GM21786 (cell line): Measurements from ENCODE around the gene ADAM22.

Experiments
- ATAC-seq: cut with Tn5 transposase; IDR thresholded peaks from one replicate; pipeline ENCODE4 v1.9.1; 2021; ENCODE audit not compliant: unreplicated experiment

The ADAM22 gene

GRCh38 chr7:87959336-87959735 lies 25.3 kb downstream of the ADAM22 start:
- ATAC-seq: no peak

- ATAC-seq: no peak
Measured at GRCh38 chr7:87960239-87960638, 26.2 kb downstream of the ADAM22 start.

GRCh38 chr7:87961754-87962153 lies 27.7 kb downstream of the ADAM22 start:
- ATAC-seq: no peak

- ATAC-seq: no peak
Measured at GRCh38 chr7:87966271-87966670, 32.2 kb downstream of the ADAM22 start.

GRCh38 chr7:87968021-87968420 lies 34.0 kb downstream of the ADAM22 start:
- ATAC-seq: no peak

DNA sequence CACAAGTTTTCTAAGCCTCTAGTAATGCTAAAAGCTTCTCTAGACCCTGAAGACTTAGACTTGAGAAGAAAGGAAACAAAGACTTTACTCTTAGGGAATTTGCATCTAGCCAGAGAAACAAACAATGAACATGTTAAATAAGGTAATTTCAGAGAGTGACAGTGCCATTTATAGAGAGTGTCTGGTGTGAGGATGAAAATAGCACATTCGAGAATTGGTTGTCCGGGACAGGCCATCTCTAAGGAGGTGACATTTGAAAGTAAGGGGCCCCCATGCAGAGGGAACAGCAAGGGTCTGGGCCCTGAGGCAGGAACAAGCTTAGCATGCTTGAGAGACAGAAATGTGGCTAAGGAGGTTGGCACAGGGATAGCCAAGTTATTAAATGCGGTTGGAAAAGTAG lies 48.1 kb downstream of the ADAM22 start:
- no peak for ATAC-seq

DNA sequence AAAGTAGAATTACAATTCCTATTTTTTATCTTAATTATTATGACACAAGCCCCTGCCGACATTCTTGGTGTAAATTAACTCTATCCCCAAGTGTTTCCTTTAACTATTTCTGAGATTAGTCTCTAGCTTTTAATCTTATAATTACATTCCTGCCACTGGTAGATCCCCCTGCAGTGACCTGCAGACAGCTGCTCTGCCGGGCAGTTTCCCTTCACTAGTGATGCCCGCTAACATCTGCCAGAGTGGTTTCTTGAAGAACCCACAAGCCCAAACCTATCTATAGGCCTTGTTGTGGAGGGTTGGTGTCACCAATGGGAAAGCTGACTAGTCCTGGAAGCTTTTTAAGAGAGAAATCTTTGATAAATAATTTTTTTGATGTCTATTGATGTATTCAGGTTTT lies 50.0 kb downstream of the ADAM22 start:
- ATAC-seq: no peak

- no peak for ATAC-seq
Measured at GRCh38 chr7:87993269-87993668, 59.2 kb downstream of the ADAM22 start.

DNA sequence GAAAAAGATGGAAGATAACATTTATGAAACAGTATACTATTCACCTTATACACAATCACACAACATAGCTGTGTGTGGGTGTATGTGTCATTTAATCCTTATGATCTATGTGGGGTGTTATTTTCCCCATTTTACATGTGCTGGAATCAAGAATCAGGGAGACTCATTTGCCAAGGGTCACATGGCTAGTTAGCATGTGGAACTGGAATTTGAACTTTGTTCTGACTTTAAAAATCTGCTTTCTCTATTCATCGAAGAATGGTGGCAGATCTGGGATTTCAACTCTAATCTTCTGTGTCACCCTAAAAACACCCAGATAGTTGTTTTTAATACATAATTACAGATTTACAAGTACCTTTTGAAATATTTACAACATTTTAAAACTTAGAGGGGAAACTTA lies 65.2 kb downstream of the ADAM22 start:
- ATAC-seq: no peak

GRCh38 chr7:88001744-88002530 lies 67.9 kb downstream of the ADAM22 start:
- ATAC-seq: no peak

GRCh38 chr7:88002617-88003016 lies 68.6 kb downstream of the ADAM22 start:
- ATAC-seq: no peak

DNA sequence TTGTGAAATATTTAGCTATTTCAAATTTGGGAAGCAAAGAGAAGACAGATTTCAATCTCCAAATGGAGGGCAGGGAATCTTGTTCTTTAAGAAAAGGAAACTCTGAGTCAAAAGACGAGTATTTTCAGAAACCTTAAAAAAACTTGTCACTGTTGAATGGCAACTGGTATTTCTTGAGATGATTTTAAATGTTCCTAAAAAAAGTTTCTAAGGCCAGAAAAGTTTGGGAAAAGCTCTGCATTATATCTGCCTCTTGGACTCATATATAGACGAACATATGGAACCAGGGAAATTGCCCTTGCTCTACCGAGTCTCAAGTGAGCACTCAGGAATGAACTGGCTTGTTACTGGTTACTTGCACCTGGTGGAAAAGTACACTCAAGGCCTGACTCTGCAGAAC lies 69.5 kb downstream of the ADAM22 start:
- no peak for ATAC-seq

DNA sequence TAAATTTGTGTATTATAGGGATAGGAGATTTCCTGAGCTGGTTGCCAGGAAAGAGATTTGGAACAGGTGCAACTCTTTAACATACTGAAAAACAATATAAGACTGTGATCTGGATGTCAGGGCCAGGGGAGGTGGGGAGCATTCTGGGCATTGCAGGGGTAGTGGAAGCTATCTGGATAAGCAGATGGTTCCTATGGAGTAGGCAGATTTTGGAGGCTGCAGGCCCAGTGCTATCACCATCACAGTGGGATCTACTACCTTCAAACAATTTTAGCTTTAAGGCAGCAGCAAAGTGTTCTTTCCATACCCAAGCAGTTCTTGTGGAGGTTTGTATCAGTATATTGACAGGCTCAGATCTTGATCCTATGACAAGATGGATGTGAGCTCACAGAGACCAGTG lies 71.1 kb downstream of the ADAM22 start:
- no peak for ATAC-seq

DNA sequence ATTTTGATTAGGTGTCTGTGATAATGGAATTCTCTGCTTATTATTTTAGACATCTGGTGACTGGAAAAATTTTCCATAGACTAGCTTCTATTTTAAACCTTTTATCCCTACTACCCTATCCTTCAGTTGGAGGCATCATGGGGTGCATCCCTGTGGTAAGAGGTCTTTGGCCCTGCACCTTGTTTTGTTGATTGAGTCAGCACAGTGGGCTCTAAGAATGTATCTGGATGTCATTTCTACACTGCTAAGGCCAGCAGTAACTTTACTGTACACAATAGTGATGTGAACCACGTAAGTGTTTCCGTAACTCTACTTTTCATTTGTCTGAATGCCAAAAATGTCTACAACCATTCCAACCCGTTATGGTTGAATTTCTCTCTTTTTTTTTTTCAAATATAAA lies 75.6 kb downstream of the ADAM22 start:
- ATAC-seq: no peak

GRCh38 chr7:88012086-88012485 lies 78.0 kb downstream of the ADAM22 start:
- ATAC-seq: no peak

GRCh38 chr7:88013981-88014380 lies 79.9 kb downstream of the ADAM22 start:
- no peak for ATAC-seq

- no peak for ATAC-seq
Measured at GRCh38 chr7:88014581-88014980, 80.5 kb downstream of the ADAM22 start.

DNA sequence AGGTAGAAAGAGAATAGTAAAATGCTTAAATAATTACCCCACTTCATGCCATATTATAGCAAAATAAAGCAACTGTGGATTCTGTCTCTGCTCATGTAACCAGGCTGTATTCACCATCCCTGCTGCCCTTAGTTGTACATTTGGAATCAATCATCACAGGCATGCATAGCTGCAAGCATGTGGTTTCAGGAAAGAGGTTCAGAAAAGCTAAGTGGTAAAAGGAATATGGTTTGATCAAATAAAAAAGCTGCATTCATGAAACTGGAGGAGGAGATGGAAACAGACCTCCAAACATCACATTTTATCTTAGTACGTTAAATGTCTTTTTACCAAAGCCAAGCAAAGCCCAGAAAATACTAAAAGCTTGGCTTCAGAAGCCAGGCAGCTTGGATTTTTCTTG lies 81.3 kb downstream of the ADAM22 start:
- ATAC-seq: no peak

DNA sequence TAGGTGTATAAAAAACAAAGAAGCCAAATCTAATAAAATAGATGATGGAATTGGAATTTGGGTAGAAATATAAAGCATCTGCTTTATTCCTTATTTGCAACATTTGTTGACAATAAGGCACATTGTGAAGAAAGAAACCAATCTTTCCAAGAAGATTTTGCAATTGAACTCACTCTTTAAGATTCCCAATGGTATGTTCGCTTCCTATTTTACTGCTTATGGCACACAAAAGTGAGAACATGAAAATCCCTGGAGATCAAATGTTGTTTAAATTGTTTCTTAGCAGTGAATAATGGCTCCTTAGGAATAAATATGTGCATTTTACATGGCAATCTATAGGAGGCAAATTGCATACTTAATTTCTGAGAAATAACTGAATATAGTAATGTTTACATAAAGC lies 84.5 kb downstream of the ADAM22 start:
- no peak for ATAC-seq

GRCh38 chr7:88020953-88021665 lies 87.1 kb downstream of the ADAM22 start:
- no peak for ATAC-seq

- ATAC-seq: no peak
Measured at GRCh38 chr7:88027724-88028123, 93.7 kb downstream of the ADAM22 start.

DNA sequence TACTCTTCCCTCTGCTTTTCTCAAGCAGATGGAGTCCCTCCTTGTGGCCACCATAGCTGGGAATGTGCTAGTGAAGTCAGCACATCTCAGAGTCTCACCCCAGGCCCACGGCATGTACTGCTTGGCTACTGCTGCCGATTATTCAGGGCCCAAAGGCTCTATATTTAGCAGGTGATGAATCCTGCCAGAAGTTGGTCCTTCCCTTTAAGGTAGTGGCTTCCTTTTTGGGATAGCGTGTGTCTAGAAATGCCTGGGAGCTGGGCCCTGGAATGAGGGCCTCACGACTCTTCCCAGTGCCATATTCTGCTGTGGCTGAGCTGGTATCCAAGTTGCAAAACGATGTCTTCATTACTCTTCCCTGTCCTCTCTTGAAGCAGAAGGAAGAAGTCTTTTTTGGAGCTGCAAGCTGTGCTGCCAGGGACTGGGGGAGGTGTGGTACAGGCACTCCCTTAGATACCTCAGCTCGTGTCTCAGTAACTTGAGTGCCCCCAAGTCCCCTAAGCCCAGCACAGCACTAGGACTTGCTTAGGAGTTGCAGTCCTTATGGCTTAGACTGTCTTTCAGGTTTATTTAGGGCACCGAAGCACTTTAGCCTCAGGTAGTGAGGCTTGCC lies 100.1 kb downstream of the ADAM22 start:
- no peak for ATAC-seq
